Astrocyte of the hippocampus (primary cell): ENCODE data around the gene LUC7L.
"Not testable (repeated sequence)": the region's sequence is repeated elsewhere in the genome, so short reads cannot be mapped to it uniquely, and the experiment has no call there.

Experiments used
- DNase-seq: peaks from one replicate; pipeline ENCODE4 v3.0.0; 2011; ENCODE audit warnings: low read depth, low spot score

LUC7L gene

GRCh38 chr16:263944-264343 is 34.7 kb upstream of the LUC7L start:
- DNase-seq, result no peak

GRCh38 chr16:263182-263774 is 34.0 kb upstream of the LUC7L start:
- DNase-seq, result no peak

- no peak for DNase-seq
These were observed 33.0 kb upstream of the LUC7L start for GRCh38 chr16:262121-262745.

- DNase-seq, result no peak
These were observed 31.9 kb upstream of the LUC7L start for GRCh38 chr16:261031-261691.

- no peak for DNase-seq
These were observed 31.1 kb upstream of the LUC7L start for GRCh38 chr16:260326-260725.

- no peak for DNase-seq
These were observed 30.6 kb upstream of the LUC7L start for GRCh38 chr16:259814-260253.

- no peak for DNase-seq
These were observed 30.0 kb upstream of the LUC7L start for GRCh38 chr16:259226-259625.

GRCh38 chr16:258091-258490 is 28.8 kb upstream of the LUC7L start:
- DNase-seq, result not testable (repeated sequence)

GRCh38 chr16:255183-255582 is 25.9 kb upstream of the LUC7L start:
- DNase-seq, result no peak

- DNase-seq, result no peak
These were observed 25.2 kb upstream of the LUC7L start for GRCh38 chr16:254461-254860.

- DNase-seq, result no peak
These were observed 24.6 kb upstream of the LUC7L start for GRCh38 chr16:253833-254232.

GRCh38 chr16:252366-253337 is 23.4 kb upstream of the LUC7L start:
- no peak for DNase-seq

- no peak for DNase-seq
These were observed 20.2 kb upstream of the LUC7L start for GRCh38 chr16:249431-249830.

GRCh38 chr16:247027-247426 is 17.8 kb upstream of the LUC7L start:
- DNase-seq, result no peak

GRCh38 chr16:245105-245504 is 15.9 kb upstream of the LUC7L start:
- DNase-seq, result no peak

GRCh38 chr16:243348-243747 is 14.1 kb upstream of the LUC7L start:
- no peak for DNase-seq

- no peak for DNase-seq
These were observed 13.0 kb upstream of the LUC7L start for GRCh38 chr16:242281-242680.

GRCh38 chr16:240559-240958 is 11.3 kb upstream of the LUC7L start:
- no peak for DNase-seq

GRCh38 chr16:239948-240277 is 10.7 kb upstream of the LUC7L start:
- DNase-seq, result no peak

- DNase-seq, result peak; percentile 98
These were observed 5.4 kb upstream of the LUC7L start, which contains the start of gene FAM234A for GRCh38 chr16:234468-235305. FAM234A (plus strand) TSS chr16:234821; CDS start chr16:254414, 19,593 bp downstream.

- DNase-seq, result no peak
These were observed 1.7 kb upstream of the LUC7L start for GRCh38 chr16:230949-231348.
